Measurements from ENCODE around the gene PLCH2. TPM values are rescaled to one million over a fixed set of nuclear protein-coding genes. Genes with fewer than 3 reads are reported as not detected.

Gene PLCH2
- total and polyA plus RNA-seq, 10 of the 15 experiments (the other 5 are each of a cell fraction or from before 2014, with no cell fraction given), result 0.03 to 0.73 (median 0.24) TPM; not detected in 3

DNA sequence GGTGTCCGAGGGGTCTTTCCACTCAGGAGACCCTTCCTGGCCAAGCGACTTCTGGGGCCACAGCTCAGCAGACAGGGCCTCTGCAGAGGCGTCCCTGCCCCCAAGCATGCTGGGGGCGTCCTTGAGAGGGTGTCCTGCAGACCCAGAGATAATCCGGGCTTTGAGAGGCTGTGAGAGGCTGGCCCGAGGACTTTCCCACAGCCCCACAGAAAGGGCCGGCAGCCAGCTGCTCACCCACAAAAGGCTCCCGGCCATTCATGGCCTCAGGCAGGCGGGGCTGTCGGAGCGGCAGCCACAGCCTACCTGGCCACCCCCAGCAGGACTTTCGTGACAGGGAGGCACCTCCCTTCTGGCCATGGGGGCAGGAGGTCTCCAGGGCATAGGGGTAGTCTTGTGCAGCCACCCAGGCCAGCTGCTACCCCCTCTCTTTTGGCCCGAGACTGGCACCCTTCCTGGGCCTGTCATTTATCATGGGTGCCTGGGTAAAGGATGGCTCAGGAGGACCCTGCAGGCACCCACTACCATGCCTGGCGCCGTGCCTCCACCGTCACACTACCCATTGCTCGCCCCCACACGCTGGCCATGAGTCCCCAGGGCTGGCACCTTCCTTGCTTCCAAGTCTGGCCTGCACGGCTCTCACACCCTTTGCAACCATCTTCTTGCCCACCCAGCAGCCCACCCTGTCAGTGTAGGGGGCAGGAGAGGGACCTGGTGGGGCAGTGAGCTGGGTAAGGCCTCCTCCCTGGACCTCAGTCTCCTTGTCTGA lies 69.0 kb downstream of the PLCH2 start:
- Histone ChIP-seq H3K79me2 (ENCODE audit: control insufficient read depth, insufficient read depth, low read length) (peaks cover 5% of the 10 kb centered on the region; the same call in 1 of the 2 replicates), H3K4me3 (no peak overlapping the region), H3K27ac (ENCODE audit: control insufficient read depth, insufficient read depth) (no peak overlapping the region), H3K9me3 (replicated peaks; ENCODE audit: control insufficient read depth, insufficient read depth, low read length) (no peaks in the 10 kb centered on the region), H3K36me3 (ENCODE audit: control insufficient read depth in 2 of 2, insufficient read depth in 2 of 2, low read length in 1 of 2) (no peaks in the 10 kb centered on the region), H2AFZ (ENCODE audit: control insufficient read depth, low read depth, low read length) (no peak overlapping the region), H3K4me1 (ENCODE audit: control insufficient read depth, insufficient read depth, low read length) (peaks cover 28% of the 10 kb centered on the region), H3K27me3 (replicated peaks in 1 of 2; ENCODE audit: control insufficient read depth in 2 of 2, insufficient read depth in 2 of 2, low read length in 1 of 2) (no peaks in the 10 kb centered on the region), H3K4me2 (ENCODE audit: control insufficient read depth, insufficient read depth) (no peak overlapping the region; the same call in 1 of the 2 replicates), H4K20me1 (ENCODE audit: control insufficient read depth, insufficient read depth) (no peaks in the 10 kb centered on the region), H3K9ac (ENCODE audit: control insufficient read depth, insufficient read depth, low read length) (no peak overlapping the region)
- ChIA-PET RAD21 (ENCODE audit: unreplicated experiment) (interaction anchor here (1.3 to 7.1 kb wide), 6 partner anchors 11 to 132 kb away, joined by 6 to 86 read pairs (median 40); partner anchors contain the start of genes PANK4, PRXL2B and TNFRSF14), CTCF (interaction anchor here (0.5 to 4.9 kb wide), 5 partner anchors 14 to 350 kb away, joined by 3 to 33 read pairs (median 3); partner anchors contain the start of gene FAAP20), POLR2A (interaction anchor here (0.7 to 4.9 kb wide), 9 partner anchors 11 to 132 kb away, joined by 3 to 62 read pairs (median 5); partner anchors contain the start of genes HES5, PANK4, PEX10 and PRXL2B), SMC1A (ENCODE audit: uncharacterized antibody, unreplicated experiment) (interaction anchor here (1.0 to 1.4 kb wide), 2 partner anchors 31 to 132 kb away, joined by 3 to 5 read pairs; partner anchors contain the start of gene PEX10)
- BruUV-seq (replicated peaks), result no TSS peak
- intact Hi-C loops (cut with micrococcal nuclease; ENCODE audit: unreplicated experiment), result loop anchor here (10.0 kb wide), 1 partner anchor 240 kb away; no protein-coding TSS in a partner anchor
- 32% methylated on average over 19 of the region's 19 CpGs for WGBS (ENCODE audit: insufficient coverage, insufficient replicate concordance, low lambda C conversion rate, missing lambda C conversion rate)
- in situ Hi-C loops (cut with MboI), result loop anchor here (5.0 kb wide), 2 partner anchors 37 to 133 kb away; partner anchors contain the start of gene PEX10
- DNase-seq (ENCODE audit: low read depth, low spot score), result no peak
- no peak for FAIRE-seq
- TF ChIP-seq, protein P1, sequence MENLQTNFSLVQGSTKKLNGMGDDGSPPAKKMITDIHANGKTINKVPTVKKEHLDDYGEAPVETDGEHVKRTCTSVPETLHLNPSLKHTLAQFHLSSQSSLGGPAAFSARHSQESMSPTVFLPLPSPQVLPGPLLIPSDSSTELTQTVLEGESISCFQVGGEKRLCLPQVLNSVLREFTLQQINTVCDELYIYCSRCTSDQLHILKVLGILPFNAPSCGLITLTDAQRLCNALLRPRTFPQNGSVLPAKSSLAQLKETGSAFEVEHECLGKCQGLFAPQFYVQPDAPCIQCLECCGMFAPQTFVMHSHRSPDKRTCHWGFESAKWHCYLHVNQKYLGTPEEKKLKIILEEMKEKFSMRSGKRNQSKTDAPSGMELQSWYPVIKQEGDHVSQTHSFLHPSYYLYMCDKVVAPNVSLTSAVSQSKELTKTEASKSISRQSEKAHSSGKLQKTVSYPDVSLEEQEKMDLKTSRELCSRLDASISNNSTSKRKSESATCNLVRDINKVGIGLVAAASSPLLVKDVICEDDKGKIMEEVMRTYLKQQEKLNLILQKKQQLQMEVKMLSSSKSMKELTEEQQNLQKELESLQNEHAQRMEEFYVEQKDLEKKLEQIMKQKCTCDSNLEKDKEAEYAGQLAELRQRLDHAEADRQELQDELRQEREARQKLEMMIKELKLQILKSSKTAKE (IDR thresholded peaks at IDR 0.05; ENCODE audit: low read depth, poor library complexity, severe bottlenecking), result no peak
- no peak for TF ChIP-seq WRNIP1 (IDR thresholded peaks at IDR 0.05; ENCODE audit: borderline replicate concordance, low read depth, low read length)
- TF ChIP-seq ZBED1 (IDR thresholded peaks at IDR 0.05; ENCODE audit: borderline replicate concordance), result no peak
- no peak for TF ChIP-seq CHD2 (IDR thresholded peaks at IDR 0.05; ENCODE audit: borderline replicate concordance, low read depth, low read length)
- TF ChIP-seq ZNF384 (IDR thresholded peaks at IDR 0.05; ENCODE audit: borderline replicate concordance, low read depth, low read length), result no peak
- TF ChIP-seq CREM (IDR thresholded peaks at IDR 0.05; ENCODE audit: low read depth), result no peak
- ATAC-seq, result no peak

Measured in GM12878 (cell line).